ENCODE data around the gene COL25A1. TPM values are rescaled to one million over a fixed set of nuclear protein-coding genes. Genes with fewer than 3 reads are reported as not detected.
A peak's percentile ranks its signal among the peaks of the same experiment; 100 is the strongest.
"Not testable (repeated sequence)": the region's sequence is repeated elsewhere in the genome, so short reads cannot be mapped to it uniquely, and the experiment has no call there.

COL25A1 gene
- polyA plus RNA-seq, 2 of the 4 experiments (the other 2 are of a cell fraction): not detected

- FAIRE-seq: no peak
- TF ChIP-seq SREBF2 (IDR thresholded peaks at IDR 0.05) (no peak), NFE2L2 (conservative IDR thresholded peaks at IDR 0.05; ENCODE audit: low read length) (no peak), ZFP36 (IDR thresholded peaks at IDR 0.05; ENCODE audit: borderline replicate concordance, partially characterized antibody) (no peak), CEBPB (IDR thresholded peaks at IDR 0.05) (peak; percentile 42 to 61; a peak in 2 of 4 replicates)
- TF ChIP-seq, protein P1, sequence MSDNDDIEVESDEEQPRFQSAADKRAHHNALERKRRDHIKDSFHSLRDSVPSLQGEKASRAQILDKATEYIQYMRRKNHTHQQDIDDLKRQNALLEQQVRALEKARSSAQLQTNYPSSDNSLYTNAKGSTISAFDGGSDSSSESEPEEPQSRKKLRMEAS (IDR thresholded peaks at IDR 0.05): no peak
- H3K4me1 ChIP-seq: no peaks in the 10 kb centered on the region
- H3K27ac ChIP-seq: no peak overlapping the region
- ChIA-PET POLR2A (no interaction called here), CTCF (no interaction called here)
- ATAC-seq: no peak
- no peak overlapping the region for H3K4me2 ChIP-seq
- H3K4me3 ChIP-seq: no peak overlapping the region
- DNase-seq (ENCODE audit: low read depth in 1 of 2, low spot score in 1 of 2): no peak
- WGBS (ENCODE audit: missing lambda C conversion rate): 13% methylated on average over 2 of the region's 2 CpGs
- no peaks in the 10 kb centered on the region for H3K9me3 ChIP-seq
Observed at GRCh38 chr4:109072595-109072994, 229.9 kb downstream of the COL25A1 start.

GRCh38 chr4:109070677-109071076, 231.8 kb downstream of the COL25A1 start:
- FAIRE-seq; H3K4me1 ChIP-seq; POLR2A ChIA-PET; ATAC-seq; H3K27ac ChIP-seq; CTCF ChIA-PET; H3K4me2 ChIP-seq; DNase-seq (ENCODE audit: low read depth in 1 of 2, low spot score in 1 of 2); H3K9me3 ChIP-seq; H3K4me3 ChIP-seq: not testable (repeated sequence)
- 18% methylated on average over 6 of the region's 7 CpGs for WGBS (ENCODE audit: missing lambda C conversion rate)

GRCh38 chr4:109067508-109068235, 234.8 kb downstream of the COL25A1 start:
- 3% methylated on average over 4 of the region's 4 CpGs for WGBS (ENCODE audit: missing lambda C conversion rate)
- POLR2A ChIA-PET: no interaction called here
- CTCF ChIA-PET: interaction anchor here (0.5 kb wide), 1 partner anchor 231 kb away, joined by 3 read pairs; no protein-coding TSS in a partner anchor
- DNase-seq (ENCODE audit: low read depth in 1 of 2, low spot score in 1 of 2) (no peak), FAIRE-seq (no peak), ATAC-seq (no peak)
- H3K4me2 ChIP-seq: no peak overlapping the region
- H3K4me1 ChIP-seq: no peaks in the 10 kb centered on the region
- TF ChIP-seq NR3C1 (IDR thresholded peaks at IDR 0.05) (no peak), FOSL2 (IDR thresholded peaks at IDR 0.05) (no peak), FOSL2 (CRISPR knock-in tag; IDR thresholded peaks at IDR 0.05) (no peak), RFX5 (IDR thresholded peaks at IDR 0.05) (no peak), JUN (IDR thresholded peaks at IDR 0.05) (no peak), EP300 (IDR thresholded peaks at IDR 0.05) (no peak), FOSB (CRISPR knock-in tag; IDR thresholded peaks at IDR 0.05) (no peak), ZSCAN20 (CRISPR knock-in tag; IDR thresholded peaks at IDR 0.05) (no peak), EHMT2 (IDR thresholded peaks at IDR 0.05; ENCODE audit: low read depth) (no peak), HES2 (IDR thresholded peaks at IDR 0.05) (no peak), KDM5A (IDR thresholded peaks at IDR 0.05) (no peak), KDM1A (IDR thresholded peaks at IDR 0.05; ENCODE audit: low read depth) (no peak)
- TF ChIP-seq, protein P1 (IDR thresholded peaks at IDR 0.05): no peak
- TF ChIP-seq, protein P2, sequence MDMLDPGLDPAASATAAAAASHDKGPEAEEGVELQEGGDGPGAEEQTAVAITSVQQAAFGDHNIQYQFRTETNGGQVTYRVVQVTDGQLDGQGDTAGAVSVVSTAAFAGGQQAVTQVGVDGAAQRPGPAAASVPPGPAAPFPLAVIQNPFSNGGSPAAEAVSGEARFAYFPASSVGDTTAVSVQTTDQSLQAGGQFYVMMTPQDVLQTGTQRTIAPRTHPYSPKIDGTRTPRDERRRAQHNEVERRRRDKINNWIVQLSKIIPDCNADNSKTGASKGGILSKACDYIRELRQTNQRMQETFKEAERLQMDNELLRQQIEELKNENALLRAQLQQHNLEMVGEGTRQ (IDR thresholded peaks at IDR 0.05): no peak
- H3K4me3 ChIP-seq: no peak overlapping the region
- no peaks in the 10 kb centered on the region for H3K9me3 ChIP-seq
- no peak overlapping the region for H3K27ac ChIP-seq

DNA sequence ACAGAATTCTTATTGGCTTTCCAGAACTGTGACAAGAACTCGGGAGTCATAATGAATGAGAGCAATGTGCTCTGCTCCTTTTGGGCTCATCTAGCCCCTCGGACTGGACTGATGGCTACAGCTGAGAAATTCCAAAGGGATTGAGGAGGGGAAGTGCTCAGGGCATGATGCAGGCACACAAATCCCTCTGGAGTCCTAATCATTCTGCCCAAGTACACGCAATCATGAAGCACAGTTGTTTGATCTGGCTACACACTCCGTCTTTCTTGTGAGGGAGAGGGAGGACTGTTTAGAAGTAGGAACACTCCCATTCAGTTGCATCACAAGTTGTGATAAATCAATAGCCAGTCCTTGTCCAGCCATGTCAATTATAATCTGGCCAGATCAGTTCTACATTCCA, 237.5 kb downstream of the COL25A1 start:
- WGBS (ENCODE audit: missing lambda C conversion rate): 2% methylated on average over 4 of the region's 4 CpGs
- no peak overlapping the region for H3K4me3 ChIP-seq
- H3K27ac ChIP-seq: no peak overlapping the region
- no peaks in the 10 kb centered on the region for H3K9me3 ChIP-seq
- POLR2A ChIA-PET: no interaction called here
- FAIRE-seq (no peak), DNase-seq (ENCODE audit: low read depth in 1 of 2, low spot score in 1 of 2) (no peak), ATAC-seq (no peak)
- H3K4me1 ChIP-seq: no peaks in the 10 kb centered on the region
- no peak overlapping the region for H3K4me2 ChIP-seq
- CTCF ChIA-PET: no interaction called here
- TF ChIP-seq GATA3 (IDR thresholded peaks at IDR 0.05; ENCODE audit: borderline replicate concordance) (no peak), MAZ (IDR thresholded peaks at IDR 0.05; ENCODE audit: borderline replicate concordance, low read depth, low read length) (no peak), ZNF302 (CRISPR knock-in tag; IDR thresholded peaks at IDR 0.05) (no peak), CBX2 (IDR thresholded peaks at IDR 0.05; ENCODE audit: borderline replicate concordance, low read depth) (no peak), PHF8 (IDR thresholded peaks at IDR 0.05; ENCODE audit: borderline replicate concordance, low read depth) (no peak), BCL3 (IDR thresholded peaks at IDR 0.05) (no peak), HOXA7 (CRISPR knock-in tag; IDR thresholded peaks at IDR 0.05) (no peak), HMGXB4 (CRISPR knock-in tag; IDR thresholded peaks at IDR 0.05; ENCODE audit: borderline replicate concordance) (no peak), FOXS1 (CRISPR knock-in tag; IDR thresholded peaks at IDR 0.05) (no peak), BHLHE40 (IDR thresholded peaks at IDR 0.05; ENCODE audit: low read depth, low read length) (no peak)
- TF ChIP-seq, protein P1 (IDR thresholded peaks at IDR 0.05): no peak
